Measurements from ENCODE around the gene MIGA2.

The MIGA2 gene

GRCh38 chr9:129075996-129076639 is 39.7 kb downstream of the MIGA2 start:
- no peak for DNase-seq

- DNase-seq = no peak
Observed at GRCh38 chr9:129076640-129077037, 40.2 kb downstream of the MIGA2 start.

DNA sequence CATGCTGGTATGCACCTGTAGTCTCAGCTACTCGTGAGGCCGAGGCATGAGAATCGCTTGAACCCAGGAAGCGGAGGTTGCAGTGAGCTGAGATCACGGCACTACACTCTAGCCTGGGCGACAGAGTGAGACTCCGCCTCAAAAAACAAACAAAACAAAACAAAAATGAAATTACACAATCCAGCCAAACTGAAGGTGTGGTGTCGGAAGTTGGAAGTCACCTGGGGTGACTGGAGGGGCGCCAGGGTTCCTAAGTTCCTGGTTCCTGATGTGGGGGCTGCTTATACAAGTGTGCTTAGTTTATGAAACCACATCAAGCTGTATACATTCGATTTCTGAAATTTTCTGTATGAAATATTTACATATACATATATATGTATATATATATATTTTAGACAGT is 40.8 kb downstream of the MIGA2 start:
- no peak for DNase-seq

- DNase-seq = no peak
Observed at GRCh38 chr9:129078691-129079503, 42.5 kb downstream of the MIGA2 start.

GRCh38 chr9:129079829-129080228 is 43.4 kb downstream of the MIGA2 start:
- DNase-seq = no peak

DNA sequence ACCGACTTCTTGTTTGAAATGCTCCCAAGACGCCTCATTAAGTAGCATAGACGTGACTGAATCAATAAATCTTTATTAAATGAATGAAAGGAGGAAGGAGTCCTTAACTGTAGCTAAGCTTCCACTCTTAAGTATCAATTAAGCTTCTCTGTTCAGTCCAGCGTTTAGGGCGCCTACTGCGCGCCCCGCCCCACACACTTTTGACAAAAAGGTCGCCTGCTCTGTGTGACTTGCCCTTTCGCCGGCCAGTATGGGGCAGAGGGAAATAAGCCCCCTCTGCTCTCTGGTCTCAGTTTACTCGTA is 43.8 kb downstream of the MIGA2 start:
- no peak for DNase-seq

DNA sequence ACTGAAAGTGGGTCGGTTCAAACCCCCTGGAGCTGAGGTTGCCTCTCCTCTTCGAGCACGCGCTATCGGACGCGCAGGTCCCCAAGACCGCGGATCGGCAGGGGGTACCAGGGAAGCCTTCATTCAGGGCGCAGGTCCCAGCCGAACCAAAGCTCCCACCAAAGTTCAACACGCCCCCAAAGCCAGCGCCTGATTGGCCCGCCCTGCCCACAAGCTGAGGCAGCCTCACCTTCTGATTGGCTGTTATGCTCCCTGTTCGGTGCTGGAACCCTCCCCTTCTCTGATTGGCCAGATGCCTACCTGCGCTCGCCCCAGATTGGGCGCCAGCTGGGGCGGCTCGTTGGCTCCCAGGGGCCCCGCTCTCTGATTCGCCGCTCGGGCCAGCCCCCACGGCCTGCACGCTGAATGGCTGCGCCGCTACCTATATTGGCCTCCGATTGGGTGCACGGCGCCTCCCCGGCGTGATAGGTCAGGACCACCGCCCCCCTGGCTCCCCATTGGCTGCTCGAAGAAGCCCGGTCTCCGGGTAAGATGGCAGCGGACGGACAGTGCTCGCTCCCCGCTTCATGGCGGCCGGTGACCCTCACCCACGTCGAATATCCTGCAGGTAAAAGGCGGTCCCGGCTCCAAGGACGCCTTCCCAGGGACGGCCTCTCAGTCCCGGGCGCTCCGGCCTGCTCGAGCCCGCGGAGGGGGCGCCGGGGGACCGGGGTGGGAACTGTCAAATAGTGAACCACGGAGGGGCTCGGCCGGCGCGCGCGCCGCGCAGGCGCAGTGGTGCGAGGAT is 44.4 kb downstream of the MIGA2 start, which contains the start of gene DOLPP1:
Gene DOLPP1, plus strand, starts transcription at position 511 of the 787 bp plus-strand sequence. Its CDS starts 21 bp downstream, at position 532.
- peak; percentile 99 to 100 for DNase-seq

DNA sequence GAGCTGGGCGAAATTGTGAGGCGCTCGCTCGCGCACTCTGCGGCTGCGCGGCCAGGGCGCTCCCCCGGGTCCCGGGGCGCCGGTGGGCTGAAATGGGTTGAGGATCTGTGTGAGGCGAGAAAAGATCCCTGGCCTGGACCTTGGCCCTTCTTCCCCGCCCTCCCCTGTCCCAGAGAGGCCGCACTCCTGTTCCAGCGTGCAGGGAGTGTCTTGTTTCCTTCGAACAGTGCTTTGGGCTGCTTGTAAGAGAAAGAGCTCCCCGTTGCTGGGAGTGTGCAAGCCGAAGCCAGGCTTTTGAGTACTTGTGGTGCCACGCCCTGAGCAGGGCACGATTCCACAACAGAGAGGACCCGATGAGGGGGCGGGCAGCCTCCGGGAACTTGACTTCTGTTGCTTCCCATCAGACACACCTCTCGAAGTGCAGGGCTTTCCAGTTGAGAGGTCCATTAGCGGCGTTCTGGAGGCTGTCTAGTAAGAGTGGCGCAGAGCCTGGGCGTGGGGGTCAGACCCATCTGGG is 45.0 kb downstream of the MIGA2 start:
- DNase-seq = peak in 1 of 2 experiments; percentile 47

- no peak for DNase-seq
Observed at GRCh38 chr9:129084087-129084486, 47.7 kb downstream of the MIGA2 start.

- DNase-seq = no peak
Observed at GRCh38 chr9:129089246-129089645, 52.8 kb downstream of the MIGA2 start.

DNA sequence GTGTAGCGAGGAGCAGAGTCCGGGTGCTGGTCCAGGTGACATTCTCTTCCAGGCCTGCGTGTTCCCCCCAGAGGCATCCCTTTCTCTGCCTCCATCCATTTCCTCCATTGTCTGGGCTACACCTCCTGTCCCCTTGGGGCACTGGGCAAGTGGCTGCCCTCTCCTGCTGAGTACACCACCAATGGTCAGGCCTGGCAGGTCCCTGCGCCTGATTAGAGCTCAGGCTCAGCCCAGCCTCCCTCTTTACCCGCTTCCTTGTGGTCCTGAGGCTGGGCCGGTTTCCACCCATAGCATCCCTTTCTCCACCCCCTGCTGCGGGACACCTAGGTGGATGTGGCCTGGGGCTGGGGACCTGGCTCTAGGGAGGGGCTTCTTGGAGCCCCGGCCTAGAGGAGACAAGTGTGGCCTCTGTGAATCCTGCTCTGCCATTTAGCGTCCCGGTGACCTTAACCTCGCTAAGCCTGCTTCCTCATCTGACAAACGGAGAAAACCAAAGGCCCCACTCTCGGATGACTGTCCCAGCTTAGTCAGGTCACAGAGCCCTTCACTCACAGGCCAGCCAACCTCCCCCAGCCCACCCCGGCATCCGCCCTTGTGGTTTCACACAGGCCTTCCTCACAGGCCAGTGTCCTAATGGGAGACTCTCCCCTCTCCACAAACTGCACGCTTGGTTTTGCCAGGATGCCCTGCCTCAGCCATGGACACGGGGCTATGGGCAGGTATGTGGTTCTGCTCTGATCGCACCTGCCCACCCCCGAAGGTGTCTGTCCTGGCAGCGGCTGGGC is 57.4 kb downstream of the MIGA2 start:
- DNase-seq = no peak

DNA sequence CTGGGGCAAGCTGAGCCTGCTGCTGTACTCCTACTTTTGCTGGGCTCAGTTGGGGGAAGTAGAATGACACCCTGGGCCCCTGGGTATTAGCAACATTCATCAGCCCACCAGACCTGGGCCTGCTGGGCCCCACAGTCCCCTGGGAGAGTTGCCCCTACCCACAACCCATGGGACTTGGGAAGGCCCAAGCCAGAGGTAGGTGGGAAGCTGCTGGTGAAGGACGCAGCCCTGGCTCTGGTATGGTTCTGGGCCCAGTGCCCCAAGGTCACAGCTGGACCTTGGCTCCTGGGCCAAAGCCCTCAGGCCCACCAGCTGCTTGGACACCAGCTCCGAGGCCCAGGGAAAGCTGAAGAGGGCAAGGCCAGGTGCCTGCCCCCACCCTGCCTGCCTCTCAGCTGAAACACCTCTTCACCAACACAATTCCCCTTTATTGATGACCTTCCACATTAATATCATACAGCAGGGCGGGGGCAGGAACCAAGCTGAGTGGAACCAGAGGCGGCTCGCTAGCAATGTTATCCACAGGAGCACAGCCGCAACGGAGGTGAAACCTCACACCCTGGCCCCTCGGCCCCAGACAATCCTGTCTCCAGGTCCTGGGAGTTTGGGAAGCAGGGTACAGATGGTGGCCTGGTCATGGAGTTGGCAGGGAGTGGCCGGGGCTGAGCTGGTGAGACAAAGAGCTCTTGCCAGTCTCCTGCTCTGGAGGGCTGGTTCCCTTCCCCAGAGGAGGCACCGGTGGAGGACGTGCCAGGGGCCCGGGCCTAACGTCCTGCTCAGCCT is 58.2 kb downstream of the MIGA2 start:
- no peak for DNase-seq

GRCh38 chr9:129095170-129095667 is 58.8 kb downstream of the MIGA2 start:
- DNase-seq = no peak

DNA sequence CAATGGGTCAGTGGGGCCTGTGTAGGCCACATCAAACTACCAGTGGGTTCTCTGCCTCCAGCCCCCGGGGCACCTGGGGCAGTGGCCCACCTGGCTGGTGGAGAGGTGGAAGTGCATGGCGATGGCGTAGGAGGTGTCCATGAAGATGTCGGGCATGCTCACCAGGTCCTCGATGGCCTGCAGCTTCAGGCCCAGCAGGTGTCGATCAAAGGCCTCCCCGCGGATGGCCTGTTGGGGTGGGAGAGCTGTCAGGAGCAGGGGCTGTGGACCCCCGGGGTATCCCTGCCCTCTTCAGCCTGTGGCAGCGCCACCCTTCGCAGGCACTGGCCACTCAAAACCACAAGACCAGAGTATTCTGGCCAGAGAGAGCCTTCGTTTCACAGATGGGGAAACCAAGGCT is 59.5 kb downstream of the MIGA2 start:
- no peak for DNase-seq

- no peak for DNase-seq
Observed at GRCh38 chr9:129097671-129098306, 61.4 kb downstream of the MIGA2 start.

GRCh38 chr9:129098328-129098727 is 61.9 kb downstream of the MIGA2 start:
- DNase-seq = no peak

DNA sequence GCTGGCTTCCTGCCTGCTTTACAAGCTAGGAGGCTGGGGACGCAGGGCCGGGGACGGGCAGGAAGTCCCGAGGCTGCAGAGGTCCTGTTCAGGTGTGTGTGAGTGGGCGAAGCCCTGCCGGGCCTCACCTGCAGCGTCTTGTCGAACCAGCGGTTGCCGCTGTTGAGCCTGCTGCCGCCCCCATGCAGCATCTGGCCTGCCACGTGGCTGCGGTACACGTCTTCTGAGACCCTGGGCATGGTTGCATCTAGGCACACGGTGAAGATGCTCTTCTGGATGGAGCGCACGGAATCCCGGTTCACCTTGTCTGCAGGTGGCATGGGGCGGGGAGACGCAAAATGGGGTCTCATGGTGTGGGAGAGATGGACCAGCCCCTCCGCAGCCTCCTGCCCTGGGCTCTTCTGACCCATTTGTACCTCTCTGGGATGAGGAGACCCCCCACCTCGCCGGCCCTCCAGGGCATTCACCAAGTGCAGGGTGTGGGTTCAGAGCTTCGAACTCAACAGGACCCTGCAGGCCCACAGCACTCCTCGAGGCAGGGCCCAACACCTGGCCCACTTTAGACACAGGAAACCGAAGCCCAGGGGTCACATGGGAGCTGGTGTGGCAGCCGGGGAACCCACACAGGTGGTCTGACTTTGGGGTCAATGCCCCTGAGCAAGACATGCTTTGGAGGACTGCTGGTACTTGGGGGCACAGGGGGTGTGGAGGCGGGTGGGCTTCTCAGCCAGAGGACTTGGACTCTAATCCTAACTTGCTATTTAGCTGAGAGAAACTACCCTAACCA is 64.2 kb downstream of the MIGA2 start:
- DNase-seq = no peak

GRCh38 chr9:129101279-129101678 is 64.9 kb downstream of the MIGA2 start:
- no peak for DNase-seq

DNA sequence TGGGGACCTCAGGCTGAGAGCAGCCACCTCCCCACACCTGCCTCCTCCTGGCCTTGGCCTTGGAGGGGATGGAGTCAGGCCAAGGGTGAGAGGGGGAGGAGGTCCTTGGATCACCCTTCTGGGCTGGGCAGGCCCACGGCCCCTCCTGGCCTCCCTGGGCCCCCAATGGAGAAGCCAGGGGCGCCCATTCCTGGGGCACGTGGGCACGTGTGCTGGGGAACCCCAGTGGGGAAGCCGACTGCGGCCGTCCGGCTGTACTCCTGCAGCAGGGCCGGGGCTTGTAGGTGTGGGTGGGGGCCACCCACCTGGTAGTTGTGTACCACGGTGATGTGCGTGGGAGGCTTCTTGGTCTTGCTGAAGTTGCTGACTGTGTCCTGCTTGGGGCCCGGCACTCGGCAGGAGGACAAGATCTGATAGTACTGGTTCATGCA is 65.7 kb downstream of the MIGA2 start:
- DNase-seq = no peak
